ENCODE data around the gene SLC16A6. TPM values are rescaled to one million over a fixed set of nuclear protein-coding genes. Genes with fewer than 3 reads are reported as not detected.
"Not testable (repeated sequence)": the region's sequence is repeated elsewhere in the genome, so short reads cannot be mapped to it uniquely, and the experiment has no call there.

SLC16A6 gene
- polyA plus RNA-seq, 1 of the 3 experiments (the other 2 are of a cell fraction), result not detected

DNA sequence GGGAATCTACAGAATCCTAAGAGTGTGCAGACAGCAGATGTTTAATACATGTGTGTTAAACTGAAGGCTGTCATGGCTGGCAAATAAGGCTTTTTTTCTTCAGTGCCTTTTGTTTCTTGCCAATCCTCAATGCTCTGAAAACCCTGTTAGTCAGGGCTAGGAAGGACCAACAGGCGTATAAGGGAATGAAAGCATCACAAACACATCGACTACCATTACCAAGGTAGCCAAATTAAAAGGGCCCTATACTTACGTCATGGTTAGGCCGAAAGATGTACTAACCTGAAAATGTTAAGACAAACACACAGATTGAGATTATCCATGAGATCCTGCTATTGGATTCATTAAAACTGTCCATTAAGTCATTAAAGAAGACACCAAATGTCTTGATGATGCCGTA, 13.1 kb downstream of the SLC16A6 start:
- WGBS (ENCODE audit: low lambda C conversion rate), result 58% methylated on average over 5 of the region's 5 CpGs
- CTCF ChIA-PET, result interaction anchor here (1.5 kb wide), 1 partner anchor 121 kb away, joined by 3 read pairs; no protein-coding TSS in a partner anchor
- POLR2A ChIA-PET, result no interaction called here

DNA sequence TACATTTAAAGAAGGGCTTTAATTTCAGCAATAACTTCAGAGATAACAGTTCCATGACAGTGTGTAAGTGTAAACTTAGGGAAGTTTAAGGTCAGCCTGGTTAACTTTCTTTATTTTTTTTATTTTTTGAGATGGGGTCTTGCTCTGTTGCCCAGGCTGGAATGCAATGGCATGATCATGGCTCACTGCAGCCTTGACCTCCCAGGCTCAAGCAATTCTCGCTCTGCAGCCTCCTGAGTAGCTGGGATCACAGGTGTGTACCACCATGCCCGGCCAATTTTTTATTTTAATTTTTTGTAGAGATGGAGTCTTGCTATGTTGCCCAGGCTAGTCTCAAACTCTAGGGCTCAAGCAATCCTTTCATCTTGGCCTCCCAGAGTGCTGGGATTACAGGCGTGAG, 14.6 kb downstream of the SLC16A6 start:
- H3K27me3 ChIP-seq (ENCODE audit: insufficient read depth), result not testable (repeated sequence)
- CTCF ChIA-PET, result interaction anchor here (1.4 kb wide), 1 partner anchor 14 kb away, joined by 8 read pairs; no protein-coding TSS in a partner anchor
- 39% methylated on average over 3 of the region's 3 CpGs for WGBS (ENCODE audit: low lambda C conversion rate)

More for the DNA sequence above, 13.1 kb downstream of the SLC16A6 start:
- H3F3A ChIP-seq (replicated peaks; ENCODE audit: insufficient read depth), result no peaks in the 10 kb centered on the region
- no peak overlapping the region for H2AFZ ChIP-seq (ENCODE audit: low read depth)
- no peak overlapping the region for H3K4me3 ChIP-seq (ENCODE audit: low read depth in 2 of 2, low read length in 1 of 2)
- no peak overlapping the region for H3K4me2 ChIP-seq
- H3K36me3 ChIP-seq (replicated peaks in 1 of 2; ENCODE audit: control insufficient read depth in 1 of 2, insufficient read depth in 2 of 2, low read length in 1 of 2), result no peaks in the 10 kb centered on the region
- H3K27me3 ChIP-seq (ENCODE audit: insufficient read depth), result no peaks in the 10 kb centered on the region; the same call in 1 of the 2 replicates
- no peak overlapping the region for H3K27ac ChIP-seq (ENCODE audit: low read depth in 2 of 2, low read length in 1 of 2)
- no peaks in the 10 kb centered on the region for H3K4me1 ChIP-seq (ENCODE audit: control insufficient read depth in 1 of 2, insufficient read depth in 2 of 2, low read depth in 1 of 2, low read length in 1 of 2)
- no peaks in the 10 kb centered on the region for H3K79me2 ChIP-seq (ENCODE audit: insufficient read depth)
- H3K9me2 ChIP-seq, result no peaks in the 10 kb centered on the region
- TF ChIP-seq EZH2phosphoT487 (IDR thresholded peaks at IDR 0.05; ENCODE audit: borderline replicate concordance, low read depth), result no peak
- no peak for TF ChIP-seq YY1 (IDR thresholded peaks at IDR 0.05; ENCODE audit: low read depth)
- TF ChIP-seq, protein P1, sequence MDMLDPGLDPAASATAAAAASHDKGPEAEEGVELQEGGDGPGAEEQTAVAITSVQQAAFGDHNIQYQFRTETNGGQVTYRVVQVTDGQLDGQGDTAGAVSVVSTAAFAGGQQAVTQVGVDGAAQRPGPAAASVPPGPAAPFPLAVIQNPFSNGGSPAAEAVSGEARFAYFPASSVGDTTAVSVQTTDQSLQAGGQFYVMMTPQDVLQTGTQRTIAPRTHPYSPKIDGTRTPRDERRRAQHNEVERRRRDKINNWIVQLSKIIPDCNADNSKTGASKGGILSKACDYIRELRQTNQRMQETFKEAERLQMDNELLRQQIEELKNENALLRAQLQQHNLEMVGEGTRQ (IDR thresholded peaks at IDR 0.05; ENCODE audit: borderline replicate concordance, low read depth, low read length), result no peak
- TF ChIP-seq FOXM1 (IDR thresholded peaks at IDR 0.05; ENCODE audit: low read depth), result no peak
- TF ChIP-seq RAD21 (IDR thresholded peaks at IDR 0.05; ENCODE audit: low read length), result no peak
- TF ChIP-seq POLR2AphosphoS5 (IDR thresholded peaks at IDR 0.05; ENCODE audit: low read depth, low read length), result no peak
- no peak overlapping the region for H3K9ac ChIP-seq
- no peak for DNase-seq
- no peaks in the 10 kb centered on the region for H4K20me1 ChIP-seq (ENCODE audit: insufficient read depth)
- no peaks in the 10 kb centered on the region for H3K9me3 ChIP-seq

DNA sequence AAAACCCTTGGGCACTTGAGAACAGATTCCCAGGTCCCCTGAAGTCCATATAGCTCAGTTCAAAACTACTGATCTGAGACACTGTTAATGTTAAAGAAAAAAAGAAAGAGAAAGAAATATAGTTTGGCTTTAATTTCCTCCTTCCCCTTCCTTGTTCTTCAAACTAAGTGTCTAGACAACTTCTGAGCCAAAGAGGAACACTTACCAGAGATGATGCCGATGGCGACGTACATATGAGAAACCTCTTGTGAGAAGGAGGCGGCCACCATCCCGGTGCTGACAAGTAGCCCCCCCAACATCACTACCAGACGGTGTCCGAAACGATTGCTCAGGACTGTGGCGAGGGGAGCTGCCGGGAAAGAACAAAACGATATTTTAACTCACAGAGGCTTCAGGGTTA, 17.2 kb downstream of the SLC16A6 start:
- Histone ChIP-seq H4K20me1 (ENCODE audit: insufficient read depth) (no peaks in the 10 kb centered on the region), H3K4me3 (ENCODE audit: low read depth in 2 of 2, low read length in 1 of 2) (no peak overlapping the region), H3K9me3 (no peaks in the 10 kb centered on the region), H3K27me3 (ENCODE audit: insufficient read depth) (no peaks in the 10 kb centered on the region; the same call in 1 of the 2 replicates), H2AFZ (ENCODE audit: low read depth) (no peak overlapping the region), H3K79me2 (ENCODE audit: insufficient read depth) (no peaks in the 10 kb centered on the region), H3K4me2 (no peak overlapping the region), H3K9me2 (no peaks in the 10 kb centered on the region), H3K36me3 (replicated peaks in 1 of 2; ENCODE audit: control insufficient read depth in 1 of 2, insufficient read depth in 2 of 2, low read length in 1 of 2) (no peaks in the 10 kb centered on the region), H3F3A (replicated peaks; ENCODE audit: insufficient read depth) (no peaks in the 10 kb centered on the region), H3K4me1 (ENCODE audit: control insufficient read depth in 1 of 2, insufficient read depth in 2 of 2, low read depth in 1 of 2, low read length in 1 of 2) (no peaks in the 10 kb centered on the region), H3K9ac (no peak overlapping the region), H3K27ac (ENCODE audit: low read depth in 2 of 2, low read length in 1 of 2) (no peak overlapping the region)
- no peak for DNase-seq
- POLR2A ChIA-PET, result no interaction called here
- TF ChIP-seq SMC3 (IDR thresholded peaks at IDR 0.05; ENCODE audit: low read depth, low read length), result no peak
- TF ChIP-seq GATA2 (CRISPR knock-in tag; IDR thresholded peaks at IDR 0.05), result no peak
- TF ChIP-seq, protein P1 (IDR thresholded peaks at IDR 0.05; ENCODE audit: borderline replicate concordance, low read depth, low read length), result no peak
- no peak for TF ChIP-seq RAD21 (IDR thresholded peaks at IDR 0.05; ENCODE audit: low read length)
- TF ChIP-seq NFIC (IDR thresholded peaks at IDR 0.05; ENCODE audit: borderline replicate concordance), result no peak
- no peak for TF ChIP-seq NRF1 (IDR thresholded peaks at IDR 0.05; ENCODE audit: low read depth, low read length)
- TF ChIP-seq TAF1 (IDR thresholded peaks at IDR 0.05; ENCODE audit: borderline replicate concordance, low read depth, low read length), result no peak
- CTCF ChIA-PET, result interaction anchor here (0.9 to 2.1 kb wide), 4 partner anchors 10 to 192 kb away, joined by 3 to 8 read pairs (median 5); no protein-coding TSS in a partner anchor
- WGBS (ENCODE audit: low lambda C conversion rate), result 70% methylated on average over 11 of the region's 11 CpGs

More for the DNA sequence above, 14.6 kb downstream of the SLC16A6 start:
- H3K4me1 ChIP-seq (ENCODE audit: control insufficient read depth in 1 of 2, insufficient read depth in 2 of 2, low read depth in 1 of 2, low read length in 1 of 2); H4K20me1 ChIP-seq (ENCODE audit: insufficient read depth); H3K4me2 ChIP-seq; POLR2A ChIA-PET; H3K9me2 ChIP-seq; H3K9me3 ChIP-seq; H3K79me2 ChIP-seq (ENCODE audit: insufficient read depth); H3K36me3 ChIP-seq (replicated peaks in 1 of 2; ENCODE audit: control insufficient read depth in 1 of 2, insufficient read depth in 2 of 2, low read length in 1 of 2); H3K9ac ChIP-seq; H3K27ac ChIP-seq (ENCODE audit: low read depth in 2 of 2, low read length in 1 of 2); DNase-seq; H3K4me3 ChIP-seq (ENCODE audit: low read depth in 2 of 2, low read length in 1 of 2); H3F3A ChIP-seq (replicated peaks; ENCODE audit: insufficient read depth); H2AFZ ChIP-seq (ENCODE audit: low read depth): not testable (repeated sequence)

DNA sequence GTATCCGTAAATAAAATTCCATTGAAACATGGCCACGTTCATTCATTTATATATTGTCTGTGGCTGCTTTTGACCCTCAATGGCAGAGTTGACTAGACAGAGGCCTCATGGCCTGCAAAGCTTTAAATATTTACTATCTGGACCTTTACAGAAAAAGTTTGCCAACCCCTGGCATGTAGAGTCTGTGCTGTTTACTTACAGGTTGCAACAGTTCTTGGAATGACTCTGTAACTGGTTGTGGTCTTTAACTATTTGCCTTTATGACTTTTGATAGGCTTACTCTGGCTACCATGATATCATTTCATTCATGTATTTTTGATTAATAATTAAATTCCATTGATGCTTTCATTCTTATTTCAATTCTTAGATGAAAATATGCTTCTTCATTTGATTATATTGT, 25.1 kb downstream of the SLC16A6 start:
- DNase-seq; H4K20me1 ChIP-seq (ENCODE audit: insufficient read depth); H3K9ac ChIP-seq; H3K27me3 ChIP-seq (ENCODE audit: insufficient read depth); H2AFZ ChIP-seq (ENCODE audit: low read depth); H3F3A ChIP-seq (replicated peaks; ENCODE audit: insufficient read depth); H3K27ac ChIP-seq (ENCODE audit: low read depth in 2 of 2, low read length in 1 of 2); H3K9me3 ChIP-seq; POLR2A ChIA-PET; H3K4me3 ChIP-seq (ENCODE audit: low read depth in 2 of 2, low read length in 1 of 2); H3K9me2 ChIP-seq; H3K79me2 ChIP-seq (ENCODE audit: insufficient read depth); H3K4me1 ChIP-seq (ENCODE audit: control insufficient read depth in 1 of 2, insufficient read depth in 2 of 2, low read depth in 1 of 2, low read length in 1 of 2); H3K4me2 ChIP-seq; H3K36me3 ChIP-seq (replicated peaks in 1 of 2; ENCODE audit: control insufficient read depth in 1 of 2, insufficient read depth in 2 of 2, low read length in 1 of 2): not testable (repeated sequence)
- CTCF ChIA-PET, result interaction anchor here (0.8 to 8.8 kb wide), 7 partner anchors 24 to 200 kb away, joined by 3 to 77 read pairs (median 35); partner anchors contain the start of gene WIPI1
- 66% methylated on average over 2 of the region's 2 CpGs for WGBS (ENCODE audit: low lambda C conversion rate)
